K562 (cell line): ENCODE measurements around the gene WNT7A. TPM values are rescaled to one million over a fixed set of nuclear protein-coding genes. Genes with fewer than 3 reads are reported as not detected.

Experiments
- CAMTA2 ChIP-seq: fragments of 250-450 bp; sonication (Bioruptor Pico); conservative IDR thresholded peaks from 2 replicates; pipeline ENCODE4 v1.5.1; 2022
- ESRRA ChIP-seq: fragments of 450-650 bp; IDR thresholded peaks from 2 replicates; pipeline ENCODE4 v1.6.1; 2014; ENCODE audit warnings: low read depth, mild to moderate bottlenecking, moderate library complexity, borderline replicate concordance
- FIP1L1 ChIP-seq: fragments of 200-400 bp; formaldehyde crosslinking; IDR thresholded peaks from 2 replicates; pipeline ENCODE4 v1.6.1; 2018; ENCODE audit warnings: mild to moderate bottlenecking, low read depth, low read length; ENCODE audit not compliant: poor library complexity, severe bottlenecking
- MYC ChIP-seq, 2 experiments: fragments of 250-450 bp in 1 of 2; sonication (Bioruptor Pico) in 1 of 2; IDR thresholded peaks; 2 replicates each; pipeline versions ENCODE4 v1.5.1 to v1.6.1; 2012 to 2021; ENCODE audit warnings: low read depth in 2 of 2, borderline replicate concordance in 1 of 2, improper control_type of control experiment in 1 of 2, low read length in 1 of 2, mild to moderate bottlenecking in 1 of 2, moderate library complexity in 1 of 2
- RUNX1 ChIP-seq: sonication (generic); IDR thresholded peaks from 2 replicates; pipeline ENCODE4 v1.6.1; 2016; ENCODE audit warnings: antibody characterized with exemption, low read depth
- SMARCA5 ChIP-seq: fragments of 450-650 bp; IDR thresholded peaks from 2 replicates; pipeline ENCODE4 v1.6.1; 2016
- ZBTB7A ChIP-seq: IDR thresholded peaks from 2 replicates; pipeline ENCODE4 v1.6.1; 2011; ENCODE audit warnings: low read depth, mild to moderate bottlenecking, low read length, moderate library complexity, borderline replicate concordance; ENCODE audit not compliant: control insufficient read depth
- ZNF3 ChIP-seq: fragments of 250-450 bp; sonication (Bioruptor Pico); IDR thresholded peaks from 2 replicates; pipeline ENCODE4 v1.5.0; 2021; ENCODE audit warnings: mild to moderate bottlenecking, moderate library complexity
- ZNF764 ChIP-seq: fragments of 250-450 bp; sonication (Bioruptor Pico); IDR thresholded peaks from 2 replicates; pipeline ENCODE4 v1.4.0; 2020; ENCODE audit warnings: low read depth, mild to moderate bottlenecking, moderate library complexity
- ZNF77 ChIP-seq: fragments of 250-450 bp; sonication (Bioruptor Pico); IDR thresholded peaks from 2 replicates; pipeline ENCODE4 v1.5.0; 2020
- polyA plus RNA-seq, 8 experiments: library from polyadenylated mRNA; depleted of rRNA in 4 of 8; stranded (reverse) in 5 of 8; unstranded in 3 of 8; fragments of >200 nt; fragmentation: Nextera tagmentation in 2 of 8; fragmentation: Illumina TruSeq in 1 of 8; extraction: Ambion mirVana in 2 of 8; extraction: Trizol in 1 of 8; gene quantifications; 2 replicates each; pipeline versions ENCODE4 v1.2.1 to v1.2.3, GENCODE V29; 2011 to 2014; ENCODE audit warnings: inconsistent platforms in 1 of 8, missing spikeins in 1 of 8
- total RNA-seq, 7 experiments: library from RNA; depleted of rRNA in 6 of 7; stranded (reverse); fragments of >200 nt in 6 of 7; fragmentation: Illumina TruSeq in 2 of 7; extraction: Trizol in 2 of 7; gene quantifications; 2 replicates each; pipeline versions ENCODE4 v1.2.1 to v1.2.3, GENCODE V29; 2011 to 2021; ENCODE audit warnings: low replicate concordance in 1 of 7
- TF ChIP-seq, protein P1 (sequence below): sonication (generic); formaldehyde crosslinking; IDR thresholded peaks from 2 replicates; pipeline ENCODE4 v1.8.0; 2023; ENCODE audit warnings: missing genetic modification reagents, mild to moderate bottlenecking, borderline replicate concordance

The WNT7A gene
- total and polyA plus RNA-seq, 9 of the 15 experiments (the other 6 are each of a cell fraction or from before 2014, with no cell fraction given) = 0.03 TPM; not detected in 8

- TF ChIP-seq, protein P1, sequence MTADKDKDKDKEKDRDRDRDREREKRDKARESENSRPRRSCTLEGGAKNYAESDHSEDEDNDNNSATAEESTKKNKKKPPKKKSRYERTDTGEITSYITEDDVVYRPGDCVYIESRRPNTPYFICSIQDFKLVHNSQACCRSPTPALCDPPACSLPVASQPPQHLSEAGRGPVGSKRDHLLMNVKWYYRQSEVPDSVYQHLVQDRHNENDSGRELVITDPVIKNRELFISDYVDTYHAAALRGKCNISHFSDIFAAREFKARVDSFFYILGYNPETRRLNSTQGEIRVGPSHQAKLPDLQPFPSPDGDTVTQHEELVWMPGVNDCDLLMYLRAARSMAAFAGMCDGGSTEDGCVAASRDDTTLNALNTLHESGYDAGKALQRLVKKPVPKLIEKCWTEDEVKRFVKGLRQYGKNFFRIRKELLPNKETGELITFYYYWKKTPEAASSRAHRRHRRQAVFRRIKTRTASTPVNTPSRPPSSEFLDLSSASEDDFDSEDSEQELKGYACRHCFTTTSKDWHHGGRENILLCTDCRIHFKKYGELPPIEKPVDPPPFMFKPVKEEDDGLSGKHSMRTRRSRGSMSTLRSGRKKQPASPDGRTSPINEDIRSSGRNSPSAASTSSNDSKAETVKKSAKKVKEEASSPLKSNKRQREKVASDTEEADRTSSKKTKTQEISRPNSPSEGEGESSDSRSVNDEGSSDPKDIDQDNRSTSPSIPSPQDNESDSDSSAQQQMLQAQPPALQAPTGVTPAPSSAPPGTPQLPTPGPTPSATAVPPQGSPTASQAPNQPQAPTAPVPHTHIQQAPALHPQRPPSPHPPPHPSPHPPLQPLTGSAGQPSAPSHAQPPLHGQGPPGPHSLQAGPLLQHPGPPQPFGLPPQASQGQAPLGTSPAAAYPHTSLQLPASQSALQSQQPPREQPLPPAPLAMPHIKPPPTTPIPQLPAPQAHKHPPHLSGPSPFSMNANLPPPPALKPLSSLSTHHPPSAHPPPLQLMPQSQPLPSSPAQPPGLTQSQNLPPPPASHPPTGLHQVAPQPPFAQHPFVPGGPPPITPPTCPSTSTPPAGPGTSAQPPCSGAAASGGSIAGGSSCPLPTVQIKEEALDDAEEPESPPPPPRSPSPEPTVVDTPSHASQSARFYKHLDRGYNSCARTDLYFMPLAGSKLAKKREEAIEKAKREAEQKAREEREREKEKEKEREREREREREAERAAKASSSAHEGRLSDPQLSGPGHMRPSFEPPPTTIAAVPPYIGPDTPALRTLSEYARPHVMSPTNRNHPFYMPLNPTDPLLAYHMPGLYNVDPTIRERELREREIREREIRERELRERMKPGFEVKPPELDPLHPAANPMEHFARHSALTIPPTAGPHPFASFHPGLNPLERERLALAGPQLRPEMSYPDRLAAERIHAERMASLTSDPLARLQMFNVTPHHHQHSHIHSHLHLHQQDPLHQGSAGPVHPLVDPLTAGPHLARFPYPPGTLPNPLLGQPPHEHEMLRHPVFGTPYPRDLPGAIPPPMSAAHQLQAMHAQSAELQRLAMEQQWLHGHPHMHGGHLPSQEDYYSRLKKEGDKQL (CRISPR knock-in tag) = no peak
- TF ChIP-seq MYC (IDR thresholded peaks at IDR 0.05; ENCODE audit: low read depth, low read length) (no peak), MYC (CRISPR knock-in tag; IDR thresholded peaks at IDR 0.05; ENCODE audit: borderline replicate concordance, low read depth) (no peak), CAMTA2 (CRISPR knock-in tag) (no peak), SMARCA5 (no peak), ZNF3 (CRISPR knock-in tag) (no peak), ZNF77 (CRISPR knock-in tag) (no peak), ZNF764 (CRISPR knock-in tag) (no peak), ZBTB7A (no peak), FIP1L1 (no peak), RUNX1 (no peak), ESRRA (no peak)
These were observed 96.4 kb downstream of the WNT7A start (continued) for GRCh38 chr3:13783476-13783875.
